ENCODE measurements around the gene USP35. TPM values are rescaled to one million over a fixed set of nuclear protein-coding genes. Genes with fewer than 3 reads are reported as not detected.
A peak's percentile ranks its signal among the peaks of the same experiment; 100 is the strongest.

The USP35 gene
- polyA plus RNA-seq, 1 of the 3 experiments (the other 2 are of a cell fraction), result 8.4 TPM

DNA sequence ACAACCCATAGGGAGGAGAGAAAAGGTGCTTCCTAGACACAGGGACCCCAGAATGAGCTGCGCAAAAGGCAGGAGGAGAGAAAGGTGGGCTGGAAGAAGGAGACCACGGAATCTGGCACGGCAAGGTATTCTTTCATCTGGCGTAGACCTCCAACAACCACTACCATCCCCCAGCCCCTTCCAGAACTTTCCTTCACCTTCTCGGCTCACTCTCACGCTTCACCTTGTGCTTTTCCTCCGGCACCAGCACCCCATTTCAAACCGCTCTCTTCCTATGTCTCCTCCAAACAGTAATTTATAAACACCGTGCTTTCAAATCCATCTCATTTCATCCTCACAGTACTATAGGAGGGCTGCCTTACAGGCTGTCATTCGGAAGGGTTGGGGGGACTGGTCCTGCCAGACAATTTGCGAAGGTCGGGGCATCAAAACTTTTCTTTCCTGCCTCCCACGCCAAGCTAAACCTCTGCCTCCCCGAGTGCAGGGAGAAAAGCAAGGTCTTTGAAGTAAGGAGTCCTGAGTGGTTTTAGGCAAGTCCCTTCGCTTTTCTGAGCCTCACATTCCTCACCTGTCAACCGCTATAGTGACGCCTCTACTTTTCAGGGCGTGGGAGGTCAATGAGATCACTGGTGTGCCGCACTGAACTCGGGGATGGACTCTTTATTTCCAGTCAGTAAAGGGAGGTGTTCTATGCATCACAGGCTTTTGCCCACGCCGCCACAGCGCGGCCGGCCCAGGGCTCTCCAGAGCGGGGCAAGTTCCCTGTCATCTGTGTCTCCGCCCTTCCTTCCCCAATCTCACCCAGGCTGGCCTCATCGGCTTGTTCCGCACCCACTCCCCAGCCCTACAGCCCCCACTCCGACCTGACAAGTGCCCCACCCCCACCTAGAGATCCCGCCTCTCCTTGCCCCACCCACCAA lies 1.1 kb upstream of the USP35 start:
- no peak overlapping the region for H2AFZ ChIP-seq (ENCODE audit: low read depth)
- no peak; the same call in 1 of the 2 replicates for TF ChIP-seq PBX3 (IDR thresholded peaks at IDR 0.05)
- TF ChIP-seq TCF12 (IDR thresholded peaks at IDR 0.05), result no peak
- H4K20me1 ChIP-seq (ENCODE audit: insufficient read depth), result 0 out of 2 replicates have a peak, but pooled peaks cover 6% of the 10 kb centered on the region
- peaks cover 21 to 32% of the 10 kb centered on the region in 2 experiments; a peak in 3 of 4 replicates for H3K4me1 ChIP-seq (ENCODE audit: control insufficient read depth in 1 of 2, insufficient read depth in 2 of 2, low read depth in 1 of 2, low read length in 1 of 2)
- peaks cover 5% of the 10 kb centered on the region for H3F3A ChIP-seq (replicated peaks; ENCODE audit: insufficient read depth)
- peak overlapping the region; percentile 74 to 98 for H3K4me3 ChIP-seq (ENCODE audit: low read depth in 2 of 2, low read length in 1 of 2)
- 31% methylated on average over 28 of the region's 31 CpGs for WGBS (ENCODE audit: low lambda C conversion rate)
- ChIA-PET POLR2A (interaction anchor here (0.6 to 1.9 kb wide), 7 partner anchors 18 to 387 kb away, joined by 3 to 13 read pairs (median 5); partner anchors contain the start of genes ALG8, GAB2 and NARS2), CTCF (interaction anchor here (1.2 to 1.3 kb wide), 2 partner anchors 40 to 48 kb away, joined by 3 read pairs; partner anchors contain the start of gene ALG8)
- H3K27me3 ChIP-seq (ENCODE audit: insufficient read depth), result no peaks in the 10 kb centered on the region
- no peaks in the 10 kb centered on the region for H3K9me3 ChIP-seq
- peak overlapping the region; percentile 92 for H3K9ac ChIP-seq
- H3K79me2 ChIP-seq (ENCODE audit: insufficient read depth), result peaks cover 82% of the 10 kb centered on the region
- no peaks in the 10 kb centered on the region for H3K9me2 ChIP-seq
- H3K27ac ChIP-seq (ENCODE audit: low read depth in 2 of 2, low read length in 1 of 2), result peak overlapping the region in 1 of 2 experiments; percentile 80; a peak in 3 of 4 replicates
- peak overlapping the region; percentile 83 for H3K4me2 ChIP-seq
- H3K36me3 ChIP-seq (replicated peaks in 1 of 2; ENCODE audit: control insufficient read depth in 1 of 2, insufficient read depth in 2 of 2, low read length in 1 of 2), result peaks cover 0 to 21% of the 10 kb centered on the region in 2 experiments
- DNase-seq, result no peak

GRCh38 chr11:78189174-78189724 lies 530 bp downstream of the USP35 start:
- H4K20me1 ChIP-seq (ENCODE audit: insufficient read depth), result 0 out of 2 replicates have a peak, but pooled peaks cover 8% of the 10 kb centered on the region
- no peaks in the 10 kb centered on the region for H3K9me2 ChIP-seq
- H3K4me1 ChIP-seq (ENCODE audit: control insufficient read depth in 1 of 2, insufficient read depth in 2 of 2, low read depth in 1 of 2, low read length in 1 of 2), result peaks cover 21 to 32% of the 10 kb centered on the region in 2 experiments; a peak in 3 of 4 replicates

More at GRCh38 chr11:78189174-78189724, 530 bp downstream of the USP35 start:
- ChIA-PET CTCF (interaction anchor here (1.0 to 3.2 kb wide), 5 partner anchors 15 to 375 kb away, joined by 3 to 12 read pairs (median 4); partner anchors contain the start of gene GAB2), POLR2A (interaction anchor here (0.8 to 1.9 kb wide), 5 partner anchors 18 to 235 kb away, joined by 3 to 13 read pairs (median 4); partner anchors contain the start of genes ALG8 and GAB2)
- TF ChIP-seq PBX3 (IDR thresholded peaks at IDR 0.05) (no peak), TCF12 (IDR thresholded peaks at IDR 0.05) (no peak), REST (IDR thresholded peaks at IDR 0.05; ENCODE audit: low read depth, low read length) (no peak), GABPA (IDR thresholded peaks at IDR 0.05; ENCODE audit: low read depth) (no peak), SMC3 (IDR thresholded peaks at IDR 0.05; ENCODE audit: low read depth, low read length) (no peak), USF2 (IDR thresholded peaks at IDR 0.05; ENCODE audit: borderline replicate concordance, low read depth, low read length) (no peak), MEF2A (IDR thresholded peaks at IDR 0.05; ENCODE audit: borderline replicate concordance, low read depth) (no peak), TEAD4 (IDR thresholded peaks at IDR 0.05; ENCODE audit: borderline replicate concordance, insufficient read depth) (no peak), YY1 (IDR thresholded peaks at IDR 0.05; ENCODE audit: low read depth) (no peak), POLR2AphosphoS5 (IDR thresholded peaks at IDR 0.05; ENCODE audit: low read depth, low read length) (no peak), RCOR1 (IDR thresholded peaks at IDR 0.05; ENCODE audit: low read length) (no peak), NRF1 (IDR thresholded peaks at IDR 0.05; ENCODE audit: low read depth, low read length) (no peak)
- TF ChIP-seq, protein P1, sequence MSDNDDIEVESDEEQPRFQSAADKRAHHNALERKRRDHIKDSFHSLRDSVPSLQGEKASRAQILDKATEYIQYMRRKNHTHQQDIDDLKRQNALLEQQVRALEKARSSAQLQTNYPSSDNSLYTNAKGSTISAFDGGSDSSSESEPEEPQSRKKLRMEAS (IDR thresholded peaks at IDR 0.05; ENCODE audit: low read depth), result no peak
- Histone ChIP-seq H2AFZ (ENCODE audit: low read depth) (peak overlapping the region; percentile 62), H3K4me2 (peak overlapping the region; percentile 86), H3K4me3 (ENCODE audit: low read depth in 2 of 2, low read length in 1 of 2) (peak overlapping the region; percentile 74 to 98), H3K36me3 (replicated peaks in 1 of 2; ENCODE audit: control insufficient read depth in 1 of 2, insufficient read depth in 2 of 2, low read length in 1 of 2) (peaks cover 0 to 10% of the 10 kb centered on the region in 2 experiments), H3K27me3 (ENCODE audit: insufficient read depth) (no peaks in the 10 kb centered on the region), H3K9me3 (no peaks in the 10 kb centered on the region), H3K79me2 (ENCODE audit: insufficient read depth) (peaks cover 82% of the 10 kb centered on the region), H3F3A (replicated peaks; ENCODE audit: insufficient read depth) (peaks cover 5% of the 10 kb centered on the region), H3K27ac (ENCODE audit: low read depth in 2 of 2, low read length in 1 of 2) (peak overlapping the region; percentile 24 to 58; a peak in 2 of 4 replicates), H3K9ac (peak overlapping the region; percentile 92)
- 20% methylated on average over 11 of the region's 18 CpGs for WGBS (ENCODE audit: low lambda C conversion rate)
- no peak for DNase-seq

All from SK-N-SH (cell line).